ENCODE data around the gene ABHD16A.

- TF ChIP-seq CTCF (IDR thresholded peaks at IDR 0.05; ENCODE audit: low read depth, low read length, missing input control): no peak
- no peak for TF ChIP-seq REST (IDR thresholded peaks at IDR 0.05)
- no peak for TF ChIP-seq JUND (IDR thresholded peaks at IDR 0.05)
- TF ChIP-seq RXRA (IDR thresholded peaks at IDR 0.05): no peak
- TF ChIP-seq ZBTB33 (IDR thresholded peaks at IDR 0.05): no peak
- no peak for TF ChIP-seq ATF3 (IDR thresholded peaks at IDR 0.05)
- no peak for TF ChIP-seq RAD21 (IDR thresholded peaks at IDR 0.05)
- TF ChIP-seq YY1 (IDR thresholded peaks at IDR 0.05): no peak
- no peak for TF ChIP-seq NR2F2 (IDR thresholded peaks at IDR 0.05)
- TF ChIP-seq EGR1 (IDR thresholded peaks at IDR 0.05; ENCODE audit: low read depth in 2 of 2): no peak
- TF ChIP-seq TAF1 (conservative IDR thresholded peaks at IDR 0.05): no peak
- no peak for TF ChIP-seq FOXA1 (IDR thresholded peaks at IDR 0.05)
These were observed 45.5 kb downstream of the ABHD16A start for GRCh38 chr6:31657406-31658157.

Data from liver (tissue), 3 donors.